Stimulated activated CD8-positive, alpha-beta memory T cell treated with anti-CD3 and anti-CD28 coated beads, Interleukin-12 subunit alpha, Interleukin-12 subunit beta, amount 100 ng/mL, for 24 hours (primary cell): Measurements from ENCODE around the gene PGS1.

Experiments used
- DNase-seq: peaks from one replicate; pipeline ENCODE4 v3.0.0-alpha.2; 2020; ENCODE audit errors: extremely low read depth

PGS1 gene

GRCh38 chr17:78346605-78347250 lies 31.7 kb upstream of the PGS1 start:
- DNase-seq, result no peak

- no peak for DNase-seq
These were observed 31.0 kb upstream of the PGS1 start for GRCh38 chr17:78347453-78347852.

GRCh38 chr17:78348055-78348770 lies 30.2 kb upstream of the PGS1 start:
- DNase-seq, result no peak

- DNase-seq, result no peak
These were observed 28.4 kb upstream of the PGS1 start for GRCh38 chr17:78349891-78350642.

- no peak for DNase-seq
These were observed 26.9 kb upstream of the PGS1 start for GRCh38 chr17:78351449-78352006.

GRCh38 chr17:78353834-78354233 lies 24.6 kb upstream of the PGS1 start:
- DNase-seq, result no peak

GRCh38 chr17:78355045-78355641 lies 23.3 kb upstream of the PGS1 start:
- DNase-seq, result no peak

- DNase-seq, result no peak
These were observed 22.7 kb upstream of the PGS1 start for GRCh38 chr17:78355701-78356100.

GRCh38 chr17:78356101-78356713 lies 22.2 kb upstream of the PGS1 start:
- DNase-seq, result peak; percentile 67

- DNase-seq, result no peak
These were observed 21.3 kb upstream of the PGS1 start for GRCh38 chr17:78357177-78357586.

- no peak for DNase-seq
These were observed 20.5 kb upstream of the PGS1 start for GRCh38 chr17:78357672-78358537.

GRCh38 chr17:78358538-78359320 lies 19.7 kb upstream of the PGS1 start:
- DNase-seq, result no peak

GRCh38 chr17:78359321-78359996 lies 19.0 kb upstream of the PGS1 start:
- no peak for DNase-seq

GRCh38 chr17:78359997-78360370 lies 18.5 kb upstream of the PGS1 start, which contains the start of gene SOCS3:
TSS of gene SOCS3 (minus strand) at chr17:78360077. CDS start at chr17:78359095, 982 bp downstream.
- DNase-seq, result peak; percentile 85

- DNase-seq, result peak; percentile 74
These were observed 17.9 kb upstream of the PGS1 start for GRCh38 chr17:78360371-78361224.

- no peak for DNase-seq
These were observed 17.2 kb upstream of the PGS1 start for GRCh38 chr17:78361225-78361701.

- no peak for DNase-seq
These were observed 16.2 kb upstream of the PGS1 start for GRCh38 chr17:78362232-78362631.

- DNase-seq, result no peak
These were observed 15.8 kb upstream of the PGS1 start for GRCh38 chr17:78362671-78363070.
